ENCODE measurements around the gene SMIM35. TPM values are rescaled to one million over a fixed set of nuclear protein-coding genes. Genes with fewer than 3 reads are reported as not detected.

Gene SMIM35
- total RNA-seq, 4 donors from 2014 or later, result not detected

DNA sequence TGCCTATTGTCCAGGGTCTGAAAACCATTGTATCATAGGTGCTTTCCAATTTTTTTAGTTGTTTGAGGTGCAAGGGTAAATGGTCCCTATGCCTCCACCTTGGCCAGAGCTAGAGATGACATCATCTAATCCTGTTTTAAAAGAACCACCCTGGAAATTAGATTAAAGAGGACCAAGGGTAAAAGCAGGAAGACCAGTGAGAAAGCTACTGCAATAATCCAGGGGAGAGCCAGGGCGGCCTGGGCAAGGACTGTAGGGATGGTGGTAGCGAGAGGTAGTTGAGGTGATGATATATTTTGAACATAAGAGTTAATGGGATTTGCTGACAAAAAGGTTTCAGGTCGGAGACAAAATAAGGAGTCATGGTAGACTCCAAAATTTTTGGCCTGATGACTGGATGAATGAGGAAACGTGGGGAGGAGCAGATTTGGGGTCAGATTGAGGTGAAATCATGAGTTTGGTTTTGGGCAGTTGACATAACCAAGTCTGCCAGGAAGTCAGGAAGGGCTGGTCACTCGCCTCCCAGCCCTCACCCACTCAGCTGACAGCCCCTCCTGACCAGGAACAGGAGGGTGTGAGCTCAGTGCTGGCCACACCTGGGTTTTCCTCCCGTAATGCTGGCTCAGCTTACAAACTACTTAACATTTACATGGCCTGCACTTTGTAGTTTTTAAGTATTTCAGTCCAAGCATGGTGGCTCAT is 42.9 kb upstream of the SMIM35 start:
- TF ChIP-seq, protein P1, sequence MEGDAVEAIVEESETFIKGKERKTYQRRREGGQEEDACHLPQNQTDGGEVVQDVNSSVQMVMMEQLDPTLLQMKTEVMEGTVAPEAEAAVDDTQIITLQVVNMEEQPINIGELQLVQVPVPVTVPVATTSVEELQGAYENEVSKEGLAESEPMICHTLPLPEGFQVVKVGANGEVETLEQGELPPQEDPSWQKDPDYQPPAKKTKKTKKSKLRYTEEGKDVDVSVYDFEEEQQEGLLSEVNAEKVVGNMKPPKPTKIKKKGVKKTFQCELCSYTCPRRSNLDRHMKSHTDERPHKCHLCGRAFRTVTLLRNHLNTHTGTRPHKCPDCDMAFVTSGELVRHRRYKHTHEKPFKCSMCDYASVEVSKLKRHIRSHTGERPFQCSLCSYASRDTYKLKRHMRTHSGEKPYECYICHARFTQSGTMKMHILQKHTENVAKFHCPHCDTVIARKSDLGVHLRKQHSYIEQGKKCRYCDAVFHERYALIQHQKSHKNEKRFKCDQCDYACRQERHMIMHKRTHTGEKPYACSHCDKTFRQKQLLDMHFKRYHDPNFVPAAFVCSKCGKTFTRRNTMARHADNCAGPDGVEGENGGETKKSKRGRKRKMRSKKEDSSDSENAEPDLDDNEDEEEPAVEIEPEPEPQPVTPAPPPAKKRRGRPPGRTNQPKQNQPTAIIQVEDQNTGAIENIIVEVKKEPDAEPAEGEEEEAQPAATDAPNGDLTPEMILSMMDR (IDR thresholded peaks at IDR 0.05; ENCODE audit: low read depth), result no peak

DNA sequence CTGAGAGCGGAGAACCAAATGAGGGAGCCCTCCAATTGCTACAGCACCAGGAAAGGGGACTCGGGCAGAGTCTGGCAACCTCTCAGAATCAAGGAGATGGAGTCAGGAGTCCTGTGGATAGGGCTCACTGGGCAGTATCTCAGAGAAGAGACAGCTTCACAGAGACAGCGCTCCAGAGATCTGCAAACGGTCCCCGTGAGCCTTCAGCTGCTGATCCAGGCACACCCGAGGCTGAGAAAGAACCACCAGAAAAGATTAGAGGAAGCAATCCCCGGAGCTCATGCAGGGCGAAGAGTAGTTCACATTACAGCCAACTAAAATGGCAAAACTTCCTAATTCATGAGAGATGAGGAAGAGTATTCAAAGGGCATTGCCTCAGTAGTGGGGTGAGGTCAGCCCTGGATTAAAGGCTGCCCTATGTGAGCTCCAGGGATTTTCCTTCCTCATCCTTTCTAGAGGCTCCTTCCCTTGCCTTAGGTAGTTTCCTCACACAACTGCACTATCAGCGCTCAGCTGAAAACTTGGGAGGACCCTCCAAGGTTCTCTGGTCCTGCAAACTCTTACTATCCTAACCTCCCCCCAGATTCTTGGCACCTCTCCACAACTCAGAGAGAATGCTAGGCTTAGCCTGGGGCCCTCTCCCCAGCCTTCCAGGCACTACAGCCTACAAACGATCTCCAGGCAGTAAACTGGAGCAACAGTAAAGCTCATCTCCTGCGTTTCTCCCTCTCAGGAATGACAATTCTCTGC is 42.1 kb upstream of the SMIM35 start:
- TF ChIP-seq, protein P1 (IDR thresholded peaks at IDR 0.05; ENCODE audit: low read depth), result no peak

GRCh38 chr11:118128310-118128709 is 41.5 kb upstream of the SMIM35 start:
- TF ChIP-seq, protein P1 (IDR thresholded peaks at IDR 0.05; ENCODE audit: low read depth), result no peak

DNA sequence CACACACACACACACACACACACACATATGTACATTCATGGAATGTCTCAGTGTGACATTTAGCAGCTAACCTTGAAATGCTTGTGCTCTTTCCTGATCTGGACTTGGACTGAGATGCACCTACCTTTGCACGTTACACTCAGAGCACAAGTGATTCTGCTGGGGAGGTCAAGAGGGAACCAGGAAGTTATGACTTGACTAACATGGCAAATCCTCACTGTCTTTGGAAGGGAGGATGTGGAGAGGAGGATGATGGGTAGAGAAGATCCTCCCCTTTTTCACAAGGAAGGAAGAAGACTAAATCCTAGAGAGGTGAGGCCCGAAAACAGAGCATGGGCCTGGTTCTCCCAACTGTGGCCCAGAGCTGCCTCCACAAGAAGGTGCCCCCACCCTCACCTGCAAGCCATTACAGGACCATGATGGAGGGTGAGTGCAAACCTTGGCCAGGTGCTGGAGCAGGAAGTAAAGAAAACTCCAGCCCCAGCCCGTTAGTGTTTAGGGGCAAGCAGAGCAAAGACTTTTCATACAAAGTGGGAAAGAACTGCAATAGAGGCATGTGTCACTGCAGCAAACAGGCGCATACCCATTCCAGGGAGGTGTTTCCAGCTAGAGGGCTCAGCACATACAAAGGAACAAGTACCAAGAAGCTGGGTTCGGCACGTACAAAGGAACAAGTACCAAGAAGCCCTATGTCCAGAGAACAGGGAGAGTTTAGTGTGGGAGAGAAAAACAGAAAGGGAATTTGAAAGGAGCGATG is 39.5 kb upstream of the SMIM35 start:
- TF ChIP-seq, protein P1 (IDR thresholded peaks at IDR 0.05; ENCODE audit: low read depth), result no peak

DNA sequence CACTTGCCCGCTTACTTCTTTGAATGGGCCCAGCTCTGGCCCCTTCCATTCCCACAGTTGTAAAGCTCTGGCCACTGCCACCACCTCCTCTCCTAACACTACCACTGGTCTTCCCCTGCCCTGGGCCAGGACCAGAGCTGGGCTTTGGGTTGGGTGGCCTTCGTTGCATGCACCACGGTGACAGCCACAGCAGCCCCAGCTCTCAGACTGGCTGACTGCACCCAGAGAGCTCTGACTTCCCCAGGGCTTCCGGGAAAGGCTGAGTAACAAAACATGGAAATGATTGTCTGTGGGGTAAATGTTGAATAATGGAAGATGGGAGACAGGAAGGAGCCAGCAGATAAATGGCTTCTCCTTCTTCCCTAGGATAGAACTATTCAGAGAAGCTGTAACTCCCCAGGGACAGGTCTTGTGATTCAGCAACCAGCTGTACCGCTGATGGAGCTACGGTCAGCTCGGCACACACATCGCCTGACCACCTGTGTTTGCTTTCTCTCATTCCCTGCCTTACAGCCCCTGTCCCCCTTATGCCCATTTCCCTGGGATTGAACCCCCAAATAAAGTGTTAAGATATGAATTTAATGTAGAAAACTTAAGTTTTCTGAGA is 38.3 kb upstream of the SMIM35 start:
- TF ChIP-seq, protein P1 (IDR thresholded peaks at IDR 0.05; ENCODE audit: low read depth), result no peak

DNA sequence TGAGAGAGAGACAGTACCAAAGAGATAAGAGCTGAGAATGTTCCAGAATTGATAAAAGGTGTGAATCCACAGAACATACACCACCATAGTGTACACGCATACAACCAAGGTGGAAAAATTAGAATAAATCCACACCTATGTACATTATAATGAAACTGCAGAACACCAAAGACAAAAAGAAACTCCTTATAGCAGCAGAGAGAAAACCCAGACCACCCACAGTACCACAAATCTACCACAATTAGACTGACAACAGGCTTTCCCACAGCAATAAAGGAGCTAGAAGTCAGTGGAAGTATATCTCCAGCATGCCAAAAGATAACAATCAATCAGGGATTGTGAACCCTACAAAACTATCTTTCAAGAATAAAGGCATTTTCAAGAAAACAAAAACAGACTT is 34.0 kb upstream of the SMIM35 start:
- TF ChIP-seq, protein P1 (IDR thresholded peaks at IDR 0.05; ENCODE audit: low read depth), result no peak

All from subcutaneous adipose tissue (tissue), 4 donors.